ENCODE measurements around the gene TIRAP.
A peak's percentile ranks its signal among the peaks of the same experiment; 100 is the strongest.

TIRAP gene

GRCh38 chr11:126284829-126285228 lies 1.9 kb downstream of the TIRAP start:
- no peak for TF ChIP-seq CTCF (IDR thresholded peaks at IDR 0.05; ENCODE audit: low read depth, low read length)
- no peak overlapping the region for H3K4me3 ChIP-seq (ENCODE audit: low read depth, low read length)

GRCh38 chr11:126288237-126288636 lies 5.3 kb downstream of the TIRAP start:
- TF ChIP-seq CTCF (IDR thresholded peaks at IDR 0.05; ENCODE audit: low read depth, low read length), result no peak
- no peak overlapping the region for H3K4me3 ChIP-seq (ENCODE audit: low read depth, low read length)

GRCh38 chr11:126290887-126291286 lies 8.0 kb downstream of the TIRAP start:
- H3K4me3 ChIP-seq (ENCODE audit: low read depth, low read length), result no peak overlapping the region
- no peak for TF ChIP-seq CTCF (IDR thresholded peaks at IDR 0.05; ENCODE audit: low read depth, low read length)

GRCh38 chr11:126293726-126294125 lies 10.8 kb downstream of the TIRAP start:
- no peak for TF ChIP-seq CTCF (IDR thresholded peaks at IDR 0.05; ENCODE audit: low read depth, low read length)
- H3K4me3 ChIP-seq (ENCODE audit: low read depth, low read length), result no peak overlapping the region

- no peak overlapping the region for H3K4me3 ChIP-seq (ENCODE audit: low read depth, low read length)
- TF ChIP-seq CTCF (IDR thresholded peaks at IDR 0.05; ENCODE audit: low read depth, low read length), result no peak
These were observed 14.1 kb downstream of the TIRAP start for GRCh38 chr11:126297004-126297403.

- TF ChIP-seq CTCF (IDR thresholded peaks at IDR 0.05; ENCODE audit: low read depth, low read length), result no peak
- peak within 1 kb of the TSS; percentile 85 for H3K4me3 ChIP-seq (ENCODE audit: low read depth, low read length)
These were observed 20.9 kb downstream of the TIRAP start, which contains the start of gene DCPS for GRCh38 chr11:126303623-126304456. Gene DCPS (plus strand): TSS chr11:126304060. CDS start chr11:126304081, 21 bp downstream.

- peak overlapping the region; percentile 85 for H3K4me3 ChIP-seq (ENCODE audit: low read depth, low read length)
- TF ChIP-seq CTCF (IDR thresholded peaks at IDR 0.05; ENCODE audit: low read depth, low read length), result no peak
These were observed 21.7 kb downstream of the TIRAP start for GRCh38 chr11:126304457-126305075.
